SU-DHL-6 (cell line): Measurements from ENCODE around the gene IQSEC2.

Experiments used
- H2AFZ ChIP-seq: fragments of 200-600 bp; sonication (generic); 2 replicates; pipeline ENCODE4 v1.6.1; 2014; ENCODE audit warnings: low read depth, mild to moderate bottlenecking, moderate library complexity, mixed read lengths, antibody characterized with exemption, low read length; ENCODE audit not compliant: severe bottlenecking
- H3F3A ChIP-seq: fragments of 200-600 bp; shearing (Covaris generic); 2 replicates; pipeline ENCODE4 v1.6.0; 2016; ENCODE audit warnings: antibody characterized with exemption, mild to moderate bottlenecking; ENCODE audit not compliant: insufficient read depth
- H3K27ac ChIP-seq: fragments of 200-600 bp; sonication (generic); 2 replicates; pipeline ENCODE4 v1.5.1; 2016; ENCODE audit warnings: low read depth, mild to moderate bottlenecking, low read length, moderate library complexity, mixed read lengths
- H3K27me3 ChIP-seq: fragments of 200-600 bp; sonication (generic), shearing (Covaris generic); 2 replicates; pipeline ENCODE4 v1.6.0; 2014; ENCODE audit warnings: mild to moderate bottlenecking, low read length
- H3K36me3 ChIP-seq: fragments of 200-600 bp; sonication (generic); 2 replicates; pipeline ENCODE4 v1.6.1; 2014; ENCODE audit warnings: mild to moderate bottlenecking, low read length, mixed read lengths
- H3K4me2 ChIP-seq: fragments of 300-600, 200-600 bp; shearing (Covaris generic), sonication (generic); 2 replicates; pipeline ENCODE4 v1.6.0; 2014; ENCODE audit warnings: low read length, low read depth, mild to moderate bottlenecking; ENCODE audit not compliant: poor library complexity, severe bottlenecking
- H3K4me3 ChIP-seq: fragments of 200-600 bp; sonication (generic); 2 replicates; pipeline ENCODE4 v1.5.1; 2014; ENCODE audit warnings: antibody characterized with exemption, low read length, mild to moderate bottlenecking, mixed read lengths; ENCODE audit not compliant: insufficient read depth, poor library complexity, severe bottlenecking
- H3K79me2 ChIP-seq: fragments of 200-600 bp; sonication (generic); 2 replicates; pipeline ENCODE4 v1.6.1; 2014; ENCODE audit warnings: mild to moderate bottlenecking, low read length, moderate library complexity; ENCODE audit not compliant: insufficient read depth
- H3K9ac ChIP-seq: fragments of 200-600 bp; sonication (generic); 2 replicates; pipeline ENCODE4 v1.7.0; 2014; ENCODE audit warnings: mild to moderate bottlenecking, low read length
- H3K9me2 ChIP-seq: fragments of 200-600 bp; sonication (generic); replicated peaks from 2 replicates; pipeline ENCODE4 v1.6.1; 2014; ENCODE audit warnings: low read length; ENCODE audit not compliant: insufficient read depth
- H3K9me3 ChIP-seq: fragments of 200-600 bp; sonication (generic); 2 replicates; pipeline ENCODE4 v1.6.1; 2014; ENCODE audit warnings: low read length, mixed read lengths; ENCODE audit not compliant: insufficient read depth
- H4K20me1 ChIP-seq: fragments of 200-600 bp; sonication (generic); 2 replicates; pipeline ENCODE4 v1.6.1; 2014; ENCODE audit warnings: low read depth, mild to moderate bottlenecking, antibody characterized with exemption, low read length, moderate library complexity, mixed read lengths
- CTCF ChIP-seq: fragments of 200-600 bp; sonication (generic); IDR thresholded peaks from one replicate; pipeline ENCODE4 v1.5.1; 2017; ENCODE audit warnings: antibody characterized with exemption, mild to moderate bottlenecking, low read length, moderate library complexity; ENCODE audit not compliant: insufficient read depth, poor library complexity, severe bottlenecking
- EZH2phosphoT487 ChIP-seq: fragments of 200-600 bp; sonication (generic), shearing (Covaris generic); conservative IDR thresholded peaks from 2 replicates; pipeline ENCODE4 v1.6.1; 2018; ENCODE audit warnings: mild to moderate bottlenecking, antibody characterized with exemption, low read length, moderate library complexity, mixed read lengths

IQSEC2 gene

GRCh38 chrX:53230116-53230515, 51.3 kb downstream of the IQSEC2 start:
- Histone ChIP-seq H2AFZ (no peak overlapping the region), H3K27ac (no peak overlapping the region), H3K4me2 (no peak overlapping the region), H3F3A (no peaks in the 10 kb centered on the region), H3K27me3 (no peaks in the 10 kb centered on the region), H3K79me2 (no peaks in the 10 kb centered on the region), H4K20me1 (no peaks in the 10 kb centered on the region), H3K4me3 (no peak overlapping the region), H3K36me3 (no peaks in the 10 kb centered on the region), H3K9me2 (no peaks in the 10 kb centered on the region), H3K9ac (no peak overlapping the region), H3K9me3 (no peaks in the 10 kb centered on the region)
- TF ChIP-seq CTCF (no peak), EZH2phosphoT487 (no peak)

- Histone ChIP-seq H3F3A (no peaks in the 10 kb centered on the region), H2AFZ (no peak overlapping the region), H4K20me1 (no peaks in the 10 kb centered on the region; the same call in 1 of the 2 replicates), H3K36me3 (no peaks in the 10 kb centered on the region), H3K9me3 (no peaks in the 10 kb centered on the region), H3K4me3 (no peak overlapping the region), H3K27ac (no peak overlapping the region), H3K9me2 (no peaks in the 10 kb centered on the region), H3K4me2 (no peak overlapping the region), H3K9ac (no peak overlapping the region), H3K27me3 (no peaks in the 10 kb centered on the region), H3K79me2 (peaks cover 27% of the 10 kb centered on the region)
- TF ChIP-seq CTCF, result no peak
- TF ChIP-seq EZH2phosphoT487, result no peak
These were observed 54.1 kb downstream of the IQSEC2 start for GRCh38 chrX:53227224-53227765.

GRCh38 chrX:53224860-53225797, 56.3 kb downstream of the IQSEC2 start, which contains the start of gene KDM5C:
KDM5C (minus strand) TSS chrX:53225207; CDS start chrX:53224889, 318 bp downstream.
- H3K4me3 ChIP-seq, result peak within 1 kb of the TSS; percentile 71
- H3K79me2 ChIP-seq, result peaks cover 46% of the 10 kb centered on the region
- H3K36me3 ChIP-seq, result no peaks in the 10 kb centered on the region; the same call in 1 of the 2 replicates
- no peaks in the 10 kb centered on the region for H3K9me3 ChIP-seq
- no peaks in the 10 kb centered on the region for H3K27me3 ChIP-seq
- peak within 1 kb of the TSS; percentile 92 for H3K4me2 ChIP-seq
- peak within 1 kb of the TSS; percentile 85 for H3K27ac ChIP-seq
- H3K9me2 ChIP-seq, result no peaks in the 10 kb centered on the region
- peak within 1 kb of the TSS; percentile 83 for H2AFZ ChIP-seq
- H3F3A ChIP-seq, result no peaks in the 10 kb centered on the region
- H4K20me1 ChIP-seq, result no peaks in the 10 kb centered on the region; the same call in 1 of the 2 replicates
- H3K9ac ChIP-seq, result peak within 1 kb of the TSS; percentile 96
- no peak for TF ChIP-seq EZH2phosphoT487
- TF ChIP-seq CTCF, result no peak
